HEK293T (cell line): ENCODE results near the gene CARD11.

Source experiments
- CTCF ChIA-PET: fragments of 350-600 bp; formaldehyde crosslinking; extraction: SDS; loops from one replicate; lab custom pipeline; 2021; ENCODE audit warnings: antibody characterized with exemption, inconsistent platforms; lab: Yijun Ruan, JAX
- POLR2A ChIA-PET: fragments of 350-600 bp; formaldehyde crosslinking; extraction: SDS; loops from one replicate; lab custom pipeline; 2020; ENCODE audit warnings: antibody characterized with exemption, inconsistent platforms; lab: Yijun Ruan, JAX
- DNase-seq: peaks from one replicate; pipeline ENCODE4 v3.0.0; 2012; ENCODE audit warnings: mixed read lengths; ENCODE audit errors: extremely low spot score
- ARNT ChIP-seq: fragments of 450-650 bp; IDR thresholded peaks from 2 replicates; pipeline ENCODE4 v1.6.1; 2017; ENCODE audit warnings: mild to moderate bottlenecking
- BHLHE40 ChIP-seq: fragments of 450-650 bp; IDR thresholded peaks from 2 replicates; pipeline ENCODE4 v1.6.1; 2016; ENCODE audit warnings: mild to moderate bottlenecking, moderate library complexity, borderline replicate concordance
- CTBP1 ChIP-seq: fragments of 450-650 bp; IDR thresholded peaks from 2 replicates; pipeline ENCODE4 v1.6.1; 2016; ENCODE audit warnings: borderline replicate concordance
- ELF4 ChIP-seq: fragments of 450-650 bp; IDR thresholded peaks from 2 replicates; pipeline ENCODE4 v1.6.1; 2017; ENCODE audit warnings: antibody characterized with exemption
- FOXA1 ChIP-seq: fragments of 450-650 bp; IDR thresholded peaks from 2 replicates; pipeline ENCODE4 v1.6.1; 2016; ENCODE audit warnings: mild to moderate bottlenecking
- FOXK2 ChIP-seq: fragments of 450-650 bp; IDR thresholded peaks from 2 replicates; pipeline ENCODE4 v1.6.1; 2016; ENCODE audit warnings: mild to moderate bottlenecking
- FOXM1 ChIP-seq: fragments of 450-650 bp; IDR thresholded peaks from 2 replicates; pipeline ENCODE4 v1.6.1; 2017; ENCODE audit warnings: mild to moderate bottlenecking, borderline replicate concordance
- HDGF ChIP-seq: fragments of 450-650 bp; IDR thresholded peaks from 2 replicates; pipeline ENCODE4 v1.6.1; 2017; ENCODE audit warnings: antibody characterized with exemption, borderline replicate concordance
- L3MBTL2 ChIP-seq: fragments of 450-650 bp; conservative IDR thresholded peaks from 2 replicates; pipeline ENCODE4 v1.6.1; 2016; ENCODE audit warnings: mild to moderate bottlenecking
- LEF1 ChIP-seq: fragments of 450-650 bp; IDR thresholded peaks from 2 replicates; pipeline ENCODE4 v1.6.1; 2017; ENCODE audit warnings: mild to moderate bottlenecking, borderline replicate concordance
- NFRKB ChIP-seq: fragments of 450-650 bp; IDR thresholded peaks from 2 replicates; pipeline ENCODE4 v1.6.1; 2016; ENCODE audit warnings: mild to moderate bottlenecking, moderate library complexity
- PKNOX1 ChIP-seq: fragments of 450-650 bp; IDR thresholded peaks from 2 replicates; pipeline ENCODE4 v1.6.1; 2016
- SP1 ChIP-seq: fragments of 450-650 bp; IDR thresholded peaks from 2 replicates; pipeline ENCODE4 v1.6.1; 2017
- SUZ12 ChIP-seq: fragments of 450-650 bp; IDR thresholded peaks from 2 replicates; pipeline ENCODE4 v1.6.1; 2016; ENCODE audit warnings: mild to moderate bottlenecking
- TARDBP ChIP-seq: fragments of 450-650 bp; IDR thresholded peaks from 2 replicates; pipeline ENCODE4 v1.6.1; 2016
- ZNF384 ChIP-seq: fragments of 450-650 bp; IDR thresholded peaks from 2 replicates; pipeline ENCODE4 v1.6.1; 2016

Gene CARD11

GRCh38 chr7:2884161-2884560 is 159.5 kb downstream of the CARD11 start:
- POLR2A ChIA-PET = no interaction called here
- TF ChIP-seq LEF1 (no peak), PKNOX1 (peak; percentile 41; the same call in 1 of the 2 replicates)
- CTCF ChIA-PET = no interaction called here
- DNase-seq = no peak

GRCh38 chr7:2883101-2883500 is 160.6 kb downstream of the CARD11 start:
- ChIA-PET CTCF (no interaction called here), POLR2A (no interaction called here)
- TF ChIP-seq ELF4 = no peak
- TF ChIP-seq NFRKB = no peak
- no peak for TF ChIP-seq BHLHE40
- TF ChIP-seq SP1 = no peak
- TF ChIP-seq FOXM1 = no peak
- no peak for DNase-seq

GRCh38 chr7:2882111-2882510 is 161.6 kb downstream of the CARD11 start:
- CTCF ChIA-PET = no interaction called here
- POLR2A ChIA-PET = no interaction called here
- no peak for DNase-seq
- TF ChIP-seq ELF4 (no peak), SUZ12 (no peak), FOXK2 (no peak), BHLHE40 (no peak), PKNOX1 (no peak), FOXA1 (no peak), ZNF384 (no peak), FOXM1 (no peak)

GRCh38 chr7:2880874-2881533 is 162.7 kb downstream of the CARD11 start:
- ChIA-PET POLR2A (no interaction called here), CTCF (no interaction called here)
- DNase-seq = no peak
- TF ChIP-seq HDGF = no peak
- no peak for TF ChIP-seq BHLHE40
- no peak for TF ChIP-seq SP1
- no peak for TF ChIP-seq SUZ12
- TF ChIP-seq ZNF384 = no peak
- no peak for TF ChIP-seq FOXK2
- TF ChIP-seq NFRKB = no peak
- no peak for TF ChIP-seq L3MBTL2
- TF ChIP-seq CTBP1 = no peak
- no peak for TF ChIP-seq FOXA1
- TF ChIP-seq TARDBP = no peak
- no peak for TF ChIP-seq ARNT
- TF ChIP-seq PKNOX1 = no peak
- no peak for TF ChIP-seq ELF4

- POLR2A ChIA-PET = no interaction called here
- no peak for TF ChIP-seq ZNF384
- TF ChIP-seq ELF4 = no peak
- no peak for TF ChIP-seq CTBP1
- TF ChIP-seq LEF1 = no peak
- no peak for TF ChIP-seq SP1
- no peak for TF ChIP-seq NFRKB
- TF ChIP-seq FOXM1 = no peak
- no peak for TF ChIP-seq ARNT
- TF ChIP-seq TARDBP = no peak
- TF ChIP-seq L3MBTL2 = no peak
- TF ChIP-seq PKNOX1 = no peak
- TF ChIP-seq SUZ12 = no peak
- no peak for TF ChIP-seq BHLHE40
- TF ChIP-seq FOXA1 = no peak
- no peak for TF ChIP-seq FOXK2
- no peak for TF ChIP-seq HDGF
- DNase-seq = no peak
- CTCF ChIA-PET = no interaction called here
Measured at GRCh38 chr7:2880051-2880450, 163.6 kb downstream of the CARD11 start.

GRCh38 chr7:2879354-2879753 is 164.3 kb downstream of the CARD11 start:
- ChIA-PET CTCF (no interaction called here), POLR2A (no interaction called here)
- TF ChIP-seq ELF4 (no peak), TARDBP (no peak), FOXA1 (no peak), SUZ12 (no peak), ZNF384 (no peak), L3MBTL2 (no peak), CTBP1 (no peak), LEF1 (no peak), PKNOX1 (no peak), ARNT (no peak), HDGF (no peak), NFRKB (no peak), SP1 (no peak), BHLHE40 (no peak), FOXK2 (no peak), FOXM1 (no peak)
- no peak for DNase-seq
